ENCODE results near the gene PRKRA.
A peak's percentile ranks its signal among the peaks of the same experiment; 100 is the strongest.
"Not testable (repeated sequence)": the region's sequence is repeated elsewhere in the genome, so short reads cannot be mapped to it uniquely, and the experiment has no call there.

The PRKRA gene

GRCh38 chr2:178457390-178457886 is 6.5 kb upstream of the PRKRA start:
- DNase-seq: no peak

DNA sequence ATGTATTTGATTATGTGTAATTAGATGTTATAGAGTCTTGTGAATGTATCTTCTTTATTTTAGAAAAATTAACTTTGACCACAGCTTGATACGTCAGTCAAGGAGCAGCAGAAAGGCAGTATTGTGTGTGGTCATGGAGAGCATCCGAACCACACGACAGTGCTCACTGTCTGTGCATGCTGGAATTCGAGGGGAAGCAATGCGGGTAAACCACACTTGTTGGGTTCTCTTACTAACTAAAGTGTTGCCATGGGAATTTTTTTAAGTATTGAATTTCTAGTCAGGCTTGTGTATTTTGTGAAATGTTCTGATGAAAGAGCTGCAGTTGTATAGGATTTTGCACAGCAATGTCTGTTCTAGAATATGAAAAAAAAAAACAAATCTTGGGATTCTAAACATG is 5.0 kb upstream of the PRKRA start:
- DNase-seq: no peak

- DNase-seq: no peak
These were observed 1.9 kb upstream of the PRKRA start for GRCh38 chr2:178452870-178453269.

- DNase-seq: no peak
These were observed 1.4 kb upstream of the PRKRA start for GRCh38 chr2:178452334-178452733.

GRCh38 chr2:178450524-178450773 is 526 bp downstream of the PRKRA start:
- DNase-seq: no peak

- DNase-seq: no peak
These were observed 1.1 kb downstream of the PRKRA start for GRCh38 chr2:178449700-178450523.

DNA sequence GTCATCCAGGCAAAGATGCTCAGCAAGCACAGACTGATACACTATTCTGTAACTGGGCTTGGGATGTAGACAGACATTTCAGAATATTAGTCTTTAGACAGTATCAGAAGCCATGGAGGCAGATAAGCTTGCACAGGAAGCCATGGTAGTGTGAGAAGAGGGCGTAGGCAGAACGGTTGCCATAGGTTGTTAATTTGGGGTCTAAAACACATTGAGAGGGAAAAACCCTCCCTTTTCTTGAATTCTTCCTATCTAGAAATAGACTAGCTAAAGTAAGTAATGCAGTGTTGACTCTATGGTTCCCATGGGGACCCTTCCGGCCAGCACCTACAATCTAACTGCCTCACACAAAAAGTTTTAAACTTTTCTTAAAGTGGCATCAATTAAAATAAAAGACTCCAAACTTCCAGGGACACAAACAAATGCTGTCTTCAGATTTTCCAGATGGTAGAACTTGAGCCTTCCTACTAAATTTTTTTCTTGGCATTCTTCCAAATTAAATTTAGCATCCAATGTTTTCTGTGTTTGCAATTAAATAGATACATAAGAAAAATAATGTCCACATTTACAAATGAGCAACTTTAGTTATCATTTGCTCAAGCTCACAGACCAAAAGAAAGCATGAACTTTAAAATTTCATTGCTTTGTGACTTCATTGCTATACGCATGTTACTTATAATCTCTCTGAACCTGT is 1.9 kb downstream of the PRKRA start:
- no peak for DNase-seq

DNA sequence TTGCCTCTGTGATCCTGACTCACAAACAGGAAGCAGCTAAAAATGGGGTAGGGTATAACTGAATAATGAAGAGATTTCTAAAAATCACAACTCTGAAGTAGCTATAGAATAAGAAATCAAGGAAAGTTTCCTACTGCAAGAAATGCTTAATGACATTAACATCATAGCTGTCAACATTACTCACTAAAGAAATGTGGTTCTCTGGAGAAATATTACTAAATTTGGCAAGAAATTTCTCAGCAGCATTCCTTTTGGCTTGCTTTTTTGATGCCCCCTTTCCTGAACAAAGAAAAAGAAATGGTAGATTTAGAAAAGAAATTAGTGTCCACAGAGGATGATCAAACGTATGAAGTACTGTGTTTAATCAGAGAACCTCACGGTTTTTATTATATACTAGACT is 9.5 kb downstream of the PRKRA start:
- DNase-seq: no peak

DNA sequence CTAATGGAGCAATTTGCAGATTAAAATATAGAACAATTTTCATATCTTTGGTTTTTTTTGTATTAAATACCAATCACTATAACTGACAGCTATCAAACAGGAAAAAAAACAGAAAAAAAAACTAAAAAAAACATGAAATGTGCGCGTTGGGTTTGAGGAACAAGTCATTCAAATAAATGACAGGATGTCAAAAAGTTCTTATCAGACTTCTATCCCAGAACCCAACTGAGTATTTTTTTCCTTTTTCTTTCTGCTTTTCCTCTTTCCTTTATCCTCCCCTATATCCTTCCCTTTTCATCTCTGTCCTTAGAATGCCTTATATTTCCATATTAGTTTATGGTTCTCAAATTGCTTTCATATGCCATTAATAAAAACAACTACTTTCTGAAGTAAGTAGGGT is 14.3 kb downstream of the PRKRA start:
- DNase-seq: no peak

DNA sequence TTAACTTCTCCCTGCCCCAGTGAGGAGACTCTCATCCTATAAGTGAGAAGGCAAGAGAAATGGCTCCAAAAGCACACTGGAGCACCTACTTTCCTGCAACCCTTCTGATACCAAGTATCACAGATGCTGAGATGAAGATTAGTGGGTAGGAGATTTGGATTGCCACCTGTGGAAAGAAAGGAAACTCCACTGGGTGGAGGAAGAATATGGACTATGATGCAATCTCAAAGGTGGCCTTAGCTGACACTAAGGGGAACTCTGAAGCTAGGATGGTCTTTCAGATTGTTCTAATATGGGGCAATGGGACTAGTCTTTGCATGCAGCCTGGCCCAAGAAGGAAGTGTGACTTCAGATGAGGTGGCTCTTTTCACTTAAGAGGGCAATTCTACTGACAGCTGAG is 21.6 kb downstream of the PRKRA start:
- DNase-seq: no peak

- DNase-seq: no peak
These were observed 22.6 kb downstream of the PRKRA start for GRCh38 chr2:178428396-178428806.

DNA sequence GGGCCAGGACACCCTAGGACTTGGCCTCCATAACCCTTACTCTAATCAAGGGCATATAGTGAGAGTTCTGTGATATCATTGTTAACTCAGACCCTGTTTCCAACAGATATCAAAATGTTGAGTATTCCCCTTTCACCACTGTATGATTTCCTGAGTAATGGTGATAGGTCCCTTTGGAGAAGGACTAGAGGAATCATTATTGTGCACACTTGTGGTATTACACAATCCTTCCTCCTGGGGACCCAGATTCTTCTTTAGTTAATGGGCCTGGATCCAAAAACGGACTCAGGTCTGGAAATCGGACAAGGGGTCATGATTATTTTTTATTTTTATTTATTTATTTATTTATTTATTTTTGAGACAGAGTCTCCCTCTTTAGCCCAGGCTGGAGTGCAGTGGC is 23.5 kb downstream of the PRKRA start:
- DNase-seq: no peak

- no peak for DNase-seq
These were observed 24.6 kb downstream of the PRKRA start for GRCh38 chr2:178426388-178426787.

DNA sequence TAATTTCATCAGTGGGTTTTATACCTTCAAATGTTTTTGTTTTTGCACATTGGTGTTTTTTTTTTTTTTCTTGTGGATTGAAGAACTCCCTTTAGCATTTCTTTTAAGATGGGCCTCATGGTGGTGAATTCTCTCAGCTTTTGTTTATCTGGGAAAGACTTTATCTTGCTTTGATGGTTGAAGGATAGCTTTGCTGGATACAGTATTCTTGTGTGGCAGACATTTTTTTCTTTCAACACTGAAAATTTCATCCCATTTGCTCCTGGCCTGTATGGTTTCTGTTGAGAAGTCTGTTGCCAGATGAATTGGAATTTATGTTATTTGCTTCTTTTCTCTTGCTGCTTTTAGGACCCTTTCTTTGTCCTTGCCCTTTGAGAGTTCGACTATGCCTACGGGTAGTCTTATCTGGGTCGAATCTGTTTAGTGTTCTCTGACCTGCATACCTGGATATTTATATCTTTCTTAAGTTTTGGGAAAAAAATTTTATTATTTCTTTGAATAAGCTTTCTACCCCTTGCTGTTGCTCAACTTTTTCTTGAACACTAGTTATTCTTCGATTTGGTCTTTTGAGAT is 25.6 kb downstream of the PRKRA start:
- no peak for DNase-seq

- DNase-seq: not testable (repeated sequence)
These were observed 27.2 kb downstream of the PRKRA start for GRCh38 chr2:178423746-178424145.

DNA sequence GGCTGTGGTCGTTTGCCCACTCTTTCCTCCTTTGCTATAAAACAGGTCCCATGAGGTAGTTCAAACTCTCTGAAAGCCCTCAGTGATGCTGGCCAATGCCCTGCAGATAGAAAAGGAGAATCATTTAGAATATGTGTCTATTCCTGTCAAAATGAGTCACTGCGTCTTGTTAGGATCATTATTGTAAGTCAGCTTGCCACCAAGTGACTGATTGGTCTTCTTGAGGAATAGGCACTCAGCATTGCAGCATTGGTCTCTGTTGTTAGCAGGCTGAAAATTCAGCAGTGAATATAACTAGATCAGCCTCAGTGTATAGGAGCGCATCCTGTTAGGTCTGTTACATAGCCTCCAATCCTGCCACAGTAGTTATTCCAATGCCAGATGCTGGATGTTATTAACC is 28.9 kb downstream of the PRKRA start:
- no peak for DNase-seq

- DNase-seq: no peak
These were observed 30.4 kb downstream of the PRKRA start for GRCh38 chr2:178420463-178420999.

DNA sequence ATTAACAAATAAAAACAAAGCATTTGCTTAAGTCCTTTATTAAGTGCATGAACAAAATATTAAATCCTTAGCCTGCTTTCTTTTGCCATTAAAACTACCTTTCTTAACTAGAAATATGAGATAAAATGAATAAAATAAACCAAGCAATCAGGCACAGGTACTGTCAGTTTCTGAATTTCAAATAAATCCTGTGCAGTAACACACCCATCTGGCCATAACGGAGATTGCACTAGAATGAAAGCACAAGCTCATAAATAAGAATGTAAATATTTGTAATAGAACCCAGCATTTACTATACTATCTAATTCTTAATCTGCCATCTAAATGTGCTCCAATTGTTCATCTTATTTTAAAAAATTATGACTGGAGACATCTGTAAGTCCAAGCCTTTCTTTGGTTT is 31.9 kb downstream of the PRKRA start:
- no peak for DNase-seq

GRCh38 chr2:178418426-178418825 is 32.5 kb downstream of the PRKRA start:
- no peak for DNase-seq

- no peak for DNase-seq
These were observed 33.1 kb downstream of the PRKRA start for GRCh38 chr2:178417916-178418315.

- no peak for DNase-seq
These were observed 35.0 kb downstream of the PRKRA start for GRCh38 chr2:178415979-178416378.

DNA sequence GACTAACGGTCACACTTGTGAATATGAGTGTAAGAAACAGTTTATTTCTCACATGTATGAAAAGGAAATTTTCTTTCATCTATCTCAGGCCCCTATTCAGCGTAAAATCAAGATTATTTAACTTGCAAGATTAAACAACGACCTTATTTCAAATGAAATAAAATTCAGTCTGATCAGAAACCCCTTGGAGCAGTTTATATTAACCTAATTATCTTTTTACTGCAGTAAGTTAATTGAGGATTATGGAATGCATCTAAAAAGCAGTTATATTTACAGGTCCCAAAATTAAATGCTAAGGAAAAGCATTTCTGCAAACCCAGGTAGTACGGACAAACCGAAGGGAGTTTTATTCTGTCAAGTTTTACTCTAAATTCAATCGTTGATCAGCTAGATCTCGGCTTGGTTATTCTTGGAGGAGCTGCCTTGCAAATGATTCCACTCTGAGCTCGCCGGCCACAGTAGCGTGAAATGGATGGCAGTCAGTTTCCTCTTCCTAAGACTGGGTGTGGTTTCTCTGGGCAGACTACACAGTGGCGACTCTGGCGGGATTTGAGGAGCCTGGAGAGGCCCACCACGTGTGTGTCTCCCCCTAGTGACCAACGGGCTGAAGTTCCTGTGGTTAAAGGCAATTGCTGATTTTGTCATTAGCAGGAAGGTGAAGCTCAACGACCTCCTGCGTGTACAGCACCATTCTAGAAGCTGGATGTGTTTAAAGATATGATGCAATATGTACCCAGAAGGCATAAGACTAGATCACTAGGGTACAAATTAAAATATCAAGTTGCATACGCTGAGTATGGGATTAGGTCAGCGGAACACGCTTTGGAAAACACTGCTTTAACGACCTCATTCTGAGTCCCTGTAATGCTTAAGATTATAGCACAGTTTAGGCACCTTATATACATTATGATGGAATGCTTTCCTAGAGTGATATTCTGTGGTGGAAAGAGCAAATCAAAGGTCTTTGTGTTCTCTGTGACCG is 36.4 kb downstream of the PRKRA start:
- DNase-seq: peak; percentile 96
